DLD1 (cell line): ENCODE results near the gene PASD1.

Experiments used
- in situ Hi-C: cut with HindIII; loops from 2 replicates; pipeline ENCODE4 v1.10.0; 2017; ENCODE audit warnings: low sequenced_read_pairs

PASD1 gene

DNA sequence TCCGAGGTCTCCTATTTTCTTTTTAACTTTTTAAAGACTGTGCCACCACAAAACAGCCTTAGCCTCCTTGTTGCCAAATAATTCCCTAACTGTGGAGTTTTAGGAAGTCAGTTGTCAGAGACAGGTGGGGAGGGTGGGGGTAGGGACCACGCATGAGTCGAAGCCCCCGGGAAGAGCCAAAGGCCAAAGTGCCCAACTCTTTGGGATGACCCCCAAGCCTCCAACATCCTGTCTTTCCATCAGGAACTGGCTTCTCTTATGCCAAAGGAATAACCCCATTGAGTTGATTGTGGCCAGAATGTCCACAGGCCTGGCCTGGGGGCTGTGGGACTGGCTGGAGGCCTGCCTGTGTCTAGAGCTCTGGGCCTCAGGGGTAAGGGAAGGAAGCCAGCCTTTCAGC is 137.6 kb downstream of the PASD1 start:
- in situ Hi-C loops = no loop called here

DNA sequence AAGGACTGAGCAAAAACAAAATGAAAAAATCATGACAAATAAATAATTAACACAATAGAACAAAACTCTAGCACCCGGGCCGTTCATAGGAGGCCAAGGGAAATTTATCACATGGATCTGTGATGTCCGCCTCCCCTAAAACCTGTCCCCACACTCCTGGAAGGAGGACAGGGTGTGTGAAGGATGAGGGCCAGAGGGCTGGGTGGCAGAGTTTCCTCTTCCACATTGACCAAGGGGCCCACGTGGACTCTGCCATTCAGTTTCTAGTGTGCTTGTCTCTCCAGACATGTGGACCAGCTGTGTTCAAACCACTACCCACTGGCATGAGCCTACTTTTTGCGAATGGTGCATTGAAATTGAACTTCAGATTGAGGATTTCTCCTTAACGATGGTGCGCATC is 138.1 kb downstream of the PASD1 start:
- in situ Hi-C loops = no loop called here

DNA sequence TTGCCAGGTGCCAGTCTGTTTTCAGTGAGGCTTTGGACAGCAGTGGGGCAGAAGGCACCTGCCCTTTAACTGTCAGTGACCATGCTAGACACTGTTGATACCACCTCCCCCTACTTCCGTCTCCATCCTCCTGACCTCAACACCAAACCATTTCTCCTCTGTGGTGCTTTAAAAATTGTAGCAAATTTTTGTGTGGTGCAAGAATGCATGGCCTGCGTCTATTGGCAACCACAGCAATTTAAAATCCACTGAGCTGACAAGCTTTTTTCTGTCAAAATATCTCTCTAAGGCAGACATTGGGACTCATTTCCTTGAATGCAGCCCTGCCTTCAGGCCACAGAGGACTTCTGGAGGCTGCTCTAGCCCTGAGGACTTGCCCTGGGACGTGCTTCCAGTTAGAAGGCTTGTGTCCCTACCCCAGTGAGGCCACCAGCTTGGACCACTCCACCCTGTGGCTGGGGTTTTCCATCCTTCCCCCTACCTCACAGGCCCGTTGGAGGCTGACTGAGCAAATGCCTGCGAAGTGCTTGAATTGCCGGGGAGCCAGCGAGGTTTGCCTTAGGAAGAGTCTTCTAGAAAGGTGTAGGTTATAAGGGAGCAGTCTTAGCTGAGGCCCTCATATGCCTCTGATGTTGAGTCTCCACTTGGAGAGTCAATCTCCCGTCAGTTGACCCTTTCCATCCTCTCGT is 138.7 kb downstream of the PASD1 start:
- in situ Hi-C loops = no loop called here

DNA sequence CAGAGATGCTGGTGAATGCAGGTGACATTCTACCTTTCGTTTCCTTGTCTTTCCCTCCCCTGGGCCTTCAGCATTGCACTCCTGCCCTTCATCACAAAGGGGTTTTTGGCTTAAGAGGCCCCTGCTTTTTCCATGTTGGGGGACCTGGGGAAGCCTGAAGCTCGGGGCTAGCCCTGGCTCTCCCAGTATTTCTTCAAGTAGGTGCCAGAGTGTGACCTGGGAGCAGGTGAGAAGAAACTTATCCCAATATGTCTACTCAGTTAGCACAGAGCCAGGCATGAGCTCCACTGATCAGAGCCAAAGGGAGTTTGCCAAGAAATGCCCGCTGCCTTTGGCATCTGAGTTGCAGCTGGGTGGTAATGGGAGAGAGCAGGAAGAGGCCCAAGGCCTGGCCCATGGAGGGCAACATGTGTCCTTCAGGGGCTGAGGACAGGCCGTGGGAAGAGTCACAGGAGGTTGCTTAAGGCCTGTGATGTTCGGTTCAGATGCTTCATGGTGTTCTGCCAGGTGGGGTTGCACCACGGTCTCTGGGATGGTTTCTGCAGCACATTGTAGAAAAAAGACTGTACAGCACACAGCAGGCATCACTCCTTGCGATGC is 139.4 kb downstream of the PASD1 start:
- in situ Hi-C loops = no loop called here

DNA sequence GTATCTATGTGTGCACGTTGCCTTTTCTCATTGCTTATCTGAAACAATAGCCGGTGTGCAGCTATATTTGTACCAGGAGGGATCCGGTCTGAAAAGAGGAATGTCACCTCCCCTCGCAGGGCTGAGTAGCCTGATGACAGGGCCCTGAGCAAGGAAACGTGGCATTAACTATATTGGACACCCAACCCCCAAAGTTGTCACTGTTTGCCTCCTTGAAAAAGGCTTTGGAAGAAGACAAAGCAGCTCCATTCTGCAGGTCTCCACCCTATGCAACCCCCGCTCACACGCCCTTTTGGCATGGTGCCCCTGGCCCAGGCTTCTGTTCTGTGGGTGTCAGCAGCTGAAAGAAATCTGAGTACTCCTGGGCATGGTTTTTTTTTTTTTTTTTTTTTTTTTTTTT is 140.0 kb downstream of the PASD1 start:
- in situ Hi-C loops = no loop called here

DNA sequence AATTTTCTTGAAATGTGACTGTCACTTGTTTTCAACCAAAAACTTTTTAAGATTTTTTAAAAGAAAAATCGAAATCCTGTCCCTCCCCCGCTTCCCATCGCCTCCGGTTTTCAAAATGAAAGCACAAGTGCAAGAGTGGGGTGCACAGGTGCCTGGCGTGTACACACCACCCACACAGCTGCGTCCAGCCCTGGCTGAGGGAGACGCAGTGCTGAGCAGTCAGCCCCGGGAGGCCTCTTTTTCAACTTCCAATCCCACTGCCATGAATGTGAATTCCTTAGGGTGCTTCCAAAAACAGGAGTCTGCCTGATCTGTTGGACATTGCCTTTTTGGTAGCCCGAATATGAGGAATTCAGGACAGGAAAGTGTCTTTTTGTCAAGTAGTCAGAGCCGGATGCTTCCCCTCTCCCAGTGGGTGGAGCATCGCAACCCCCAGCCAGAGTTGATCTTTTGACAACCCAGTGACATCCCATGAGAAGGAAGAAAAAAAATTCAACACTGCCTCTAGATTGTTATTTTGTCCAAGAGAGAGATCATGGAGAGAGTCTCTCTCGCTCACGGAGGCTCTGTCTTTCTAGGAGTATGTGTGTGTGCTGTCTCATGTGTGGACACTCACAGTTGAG is 140.7 kb downstream of the PASD1 start:
- in situ Hi-C loops = no loop called here

DNA sequence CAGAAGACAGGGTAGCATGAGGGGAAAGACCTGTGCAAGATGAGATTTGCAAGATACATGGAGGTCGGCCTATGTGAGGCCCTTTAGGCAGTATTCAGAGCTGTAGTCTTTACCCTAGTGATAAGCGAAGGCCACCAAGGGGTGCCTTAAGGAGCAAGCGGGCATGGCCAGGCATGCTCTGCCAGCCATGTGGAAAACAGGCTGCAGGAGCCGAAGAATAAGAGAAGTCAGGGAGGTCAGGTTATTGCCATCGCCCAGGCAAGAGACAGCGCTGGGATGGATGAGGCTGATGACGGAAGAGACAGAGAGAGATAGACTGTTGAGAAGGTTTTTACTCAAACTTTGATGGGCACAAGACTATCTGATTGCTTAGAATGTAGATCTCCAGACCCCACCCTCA is 145.3 kb downstream of the PASD1 start:
- in situ Hi-C loops = no loop called here

DNA sequence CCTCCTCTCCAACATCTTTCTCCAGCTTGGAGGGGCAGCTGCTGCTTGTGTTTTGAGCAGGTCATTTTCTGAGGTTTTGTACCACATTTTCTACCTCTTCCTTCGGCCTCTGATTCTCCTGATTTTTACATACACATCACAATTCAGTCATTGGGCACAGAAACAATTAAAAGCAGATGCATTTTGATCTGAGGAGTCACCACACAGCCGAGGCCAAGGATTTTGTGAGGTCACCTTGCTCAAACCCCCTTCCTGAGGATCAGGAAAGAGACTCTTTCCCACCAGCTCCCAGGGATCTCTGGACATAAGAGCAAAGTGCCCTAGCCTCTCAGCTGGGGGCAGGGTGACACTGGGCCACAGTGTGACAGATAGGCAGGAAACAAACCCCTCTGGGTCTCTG is 147.0 kb downstream of the PASD1 start:
- in situ Hi-C loops = no loop called here

DNA sequence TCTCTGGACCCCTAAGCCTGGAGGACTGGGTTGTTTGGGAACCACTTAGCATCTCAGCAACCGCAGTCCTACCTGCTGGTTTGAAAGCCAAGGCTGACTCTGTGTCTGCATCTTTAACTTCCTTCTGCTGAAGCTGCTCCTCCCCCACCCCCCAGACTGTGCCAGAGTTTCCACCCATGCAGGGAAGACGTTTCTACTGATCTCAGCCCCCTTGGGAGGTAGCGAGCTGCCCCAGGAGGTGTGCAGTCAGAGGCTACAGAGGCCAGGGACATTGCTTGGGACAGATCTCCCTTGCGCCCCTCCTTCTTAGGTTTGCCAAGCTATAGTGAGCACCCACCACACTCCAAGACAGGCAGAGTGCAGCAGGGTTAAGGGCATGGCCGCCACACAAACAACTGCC is 147.7 kb downstream of the PASD1 start:
- in situ Hi-C loops = no loop called here

DNA sequence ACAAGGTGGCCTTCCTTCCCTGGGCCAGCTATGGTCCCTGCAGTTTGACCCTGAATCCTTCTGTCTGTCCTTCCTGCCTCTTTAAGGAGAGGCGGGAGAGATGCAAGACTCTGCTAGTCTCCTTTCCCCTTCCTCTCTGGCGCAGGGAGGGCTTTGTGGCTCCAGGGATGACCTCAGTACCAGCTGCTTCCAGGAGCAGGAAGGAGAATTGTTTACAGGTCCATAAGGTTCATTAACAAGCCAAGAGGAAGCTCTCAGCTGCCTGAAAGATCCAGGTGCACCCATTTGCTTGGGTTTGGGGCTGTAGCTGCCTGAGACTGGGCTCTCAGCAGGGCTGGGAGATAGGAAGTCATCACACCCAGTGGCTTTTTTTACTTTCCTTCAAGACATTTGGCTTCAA is 148.3 kb downstream of the PASD1 start:
- in situ Hi-C loops = no loop called here

DNA sequence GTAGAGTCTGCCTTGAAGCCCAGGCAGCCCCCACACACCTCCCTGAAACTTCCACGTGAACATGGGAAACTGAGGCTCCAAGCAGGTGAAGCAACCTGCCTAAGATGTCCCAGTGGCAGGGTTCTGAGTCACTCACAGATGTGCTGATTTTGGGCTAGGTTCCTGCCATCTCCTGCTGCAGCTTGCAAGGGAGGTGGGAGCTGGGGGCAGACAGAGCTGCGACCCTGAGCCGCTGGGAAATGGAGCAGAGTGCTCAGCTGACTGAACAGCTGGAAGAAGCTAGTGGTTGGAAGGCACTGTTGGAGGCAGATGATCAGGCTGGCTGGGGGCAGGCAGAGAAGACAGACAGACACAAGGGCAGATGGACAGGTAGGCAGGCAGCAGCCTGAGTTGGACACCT is 148.8 kb downstream of the PASD1 start:
- in situ Hi-C loops = no loop called here

DNA sequence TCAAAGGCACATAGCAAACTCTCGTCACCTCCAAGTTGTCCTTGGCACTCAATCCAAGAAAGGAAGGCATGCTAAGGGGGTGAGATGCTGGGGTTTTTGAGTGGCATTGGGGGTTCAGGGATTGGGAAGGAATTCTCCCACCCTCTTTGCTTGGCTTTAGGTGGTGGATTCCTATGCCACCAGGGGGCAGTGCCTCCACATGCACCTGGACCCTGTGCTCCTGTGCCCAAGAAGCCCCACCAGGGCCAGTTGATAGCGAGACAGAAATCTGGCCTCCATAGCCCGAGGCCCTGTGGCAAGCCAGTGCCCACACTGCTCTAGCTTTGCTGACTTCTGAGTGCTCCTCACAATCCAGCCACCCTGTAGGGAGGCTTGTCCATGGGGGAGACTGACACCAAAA is 150.4 kb downstream of the PASD1 start:
- in situ Hi-C loops = no loop called here

DNA sequence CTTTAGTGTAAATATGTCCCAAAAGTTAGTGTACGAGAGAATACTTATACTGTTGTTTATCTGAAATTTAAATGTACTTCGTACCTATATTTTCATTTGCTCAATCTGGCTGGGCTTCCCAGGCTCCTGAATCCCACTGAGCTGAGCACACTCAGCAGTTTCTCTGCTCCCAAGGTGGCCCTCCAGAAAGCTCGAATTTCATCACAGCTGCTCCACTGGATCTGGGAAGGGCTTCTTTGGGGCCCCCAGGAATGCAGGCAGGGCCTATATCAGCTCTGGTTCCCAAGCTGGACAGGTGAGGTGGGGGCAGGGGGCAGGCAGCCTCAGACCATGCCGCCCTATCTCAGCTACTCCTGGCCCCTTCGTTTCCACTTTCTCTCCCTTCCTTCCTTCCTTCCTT is 150.9 kb downstream of the PASD1 start:
- in situ Hi-C loops = no loop called here

DNA sequence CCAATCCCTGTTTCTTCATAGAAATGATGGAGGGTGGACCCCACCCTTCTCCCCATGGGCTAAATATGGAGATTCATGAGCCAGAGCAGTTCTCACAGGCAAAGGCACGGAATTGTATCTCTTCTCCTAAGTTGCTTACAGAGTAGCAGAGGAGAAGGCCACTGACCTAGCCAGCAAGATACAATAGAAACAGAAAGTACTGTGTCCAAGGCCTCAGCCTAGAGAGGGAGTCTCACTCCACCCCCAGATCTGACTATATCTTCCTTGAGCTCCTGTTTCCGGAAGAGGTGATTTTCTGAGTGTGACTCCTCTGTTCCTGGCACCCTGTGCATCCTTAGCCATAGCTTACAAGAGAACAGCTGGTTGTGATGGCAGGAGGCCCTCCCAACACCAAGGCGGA is 152.3 kb downstream of the PASD1 start, which contains the start of gene FATE1:
TSS of gene FATE1 (plus strand) at position 284 of the 400 bp plus-strand sequence. CDS start at position 369, 85 bp downstream.
- in situ Hi-C loops = no loop called here

DNA sequence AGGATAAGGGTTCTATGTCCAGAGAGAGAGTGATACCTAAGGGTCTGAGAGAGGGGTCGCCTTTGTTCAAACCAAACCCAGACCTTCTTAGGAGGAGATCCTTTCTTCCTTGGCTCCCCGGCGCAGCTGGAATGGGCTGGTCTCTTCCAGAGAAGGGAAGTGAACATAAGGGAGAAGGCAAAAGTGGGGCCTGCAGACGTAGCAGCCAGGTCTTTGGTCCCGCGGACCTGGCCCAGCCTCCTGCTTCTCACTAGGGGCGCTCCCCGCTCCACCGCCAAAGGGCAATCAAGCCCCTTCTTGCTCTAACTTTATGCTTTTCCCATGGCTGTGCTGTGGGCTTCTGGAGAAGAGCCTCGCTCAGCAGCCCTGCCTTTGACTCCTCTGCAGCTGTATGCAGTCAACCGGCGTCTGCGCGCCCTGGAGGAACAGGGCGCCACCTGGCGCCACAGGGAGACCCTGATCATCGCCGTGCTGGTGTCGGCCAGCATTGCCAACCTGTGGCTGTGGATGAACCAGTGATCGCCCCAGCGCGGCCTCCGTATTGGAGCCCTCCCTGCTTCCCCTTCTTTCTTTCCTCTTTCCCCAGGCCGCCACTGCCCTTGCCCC is 158.9 kb downstream of the PASD1 start:
- in situ Hi-C loops = no loop called here

DNA sequence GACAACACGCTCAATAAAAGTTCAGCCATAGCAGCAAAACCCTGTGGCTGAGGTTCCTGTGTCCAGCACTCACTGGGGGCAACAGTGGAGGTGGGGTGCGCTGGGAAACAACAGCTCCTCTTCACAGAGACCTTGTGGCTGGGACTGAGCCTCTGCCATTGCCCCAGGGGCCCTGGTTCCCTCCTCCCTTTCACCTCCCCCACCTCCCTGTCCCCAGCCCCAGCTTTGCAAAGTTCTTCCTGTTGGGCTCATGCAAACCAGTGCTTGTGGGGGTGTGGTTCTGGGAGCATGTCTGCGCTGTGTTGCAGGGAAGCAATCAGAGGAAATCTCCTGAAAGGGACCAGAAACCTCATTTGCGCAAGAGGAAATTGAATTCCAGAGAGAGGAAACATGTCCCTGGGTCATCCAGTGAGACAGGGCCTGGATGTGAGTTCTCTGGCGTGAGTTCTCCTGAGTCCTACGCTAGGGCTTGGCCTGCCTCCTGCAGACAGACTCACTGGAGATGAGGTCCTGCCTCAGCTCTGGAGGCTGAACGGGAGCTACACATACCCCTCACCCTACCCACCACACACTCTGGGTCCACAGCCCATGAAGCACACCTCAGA is 159.8 kb downstream of the PASD1 start:
- in situ Hi-C loops = no loop called here

DNA sequence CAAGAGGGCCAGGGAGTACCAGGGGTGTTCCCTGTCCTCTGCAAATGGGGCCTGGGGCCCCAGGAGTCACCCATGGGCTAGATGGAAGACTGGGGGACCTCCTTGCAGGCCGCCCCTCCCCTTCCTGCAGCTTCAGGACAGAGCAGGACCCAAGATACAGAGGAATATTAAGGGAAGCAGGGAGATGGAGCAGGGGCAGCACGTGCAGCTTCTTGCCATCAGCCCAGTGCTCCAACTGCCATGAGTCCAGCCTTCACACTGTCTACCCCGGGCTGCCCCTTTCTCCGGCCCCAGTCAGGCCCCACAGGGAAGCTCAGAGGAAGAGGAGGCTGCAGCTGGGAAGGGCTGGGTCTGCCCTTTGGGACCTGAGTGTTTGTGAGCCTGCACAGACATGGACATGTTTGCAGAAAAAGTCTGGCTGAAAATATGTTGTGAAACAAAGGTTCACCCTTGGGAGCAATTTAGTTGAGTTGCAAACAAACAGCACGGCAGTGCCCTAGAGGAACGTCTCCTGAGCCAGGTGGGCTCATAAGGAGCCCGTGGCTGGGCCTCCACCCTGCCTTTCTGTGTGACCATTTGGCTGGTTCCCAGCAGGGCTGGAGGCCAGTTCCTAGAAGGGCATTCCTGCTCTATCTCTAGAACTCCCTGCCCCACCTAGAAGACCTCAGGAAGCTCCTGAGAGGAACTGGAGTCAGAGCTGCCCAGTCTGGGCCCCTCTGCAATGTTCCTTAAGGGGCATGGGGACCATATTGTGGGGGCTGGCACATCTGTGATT is 161.3 kb downstream of the PASD1 start:
- in situ Hi-C loops = no loop called here

DNA sequence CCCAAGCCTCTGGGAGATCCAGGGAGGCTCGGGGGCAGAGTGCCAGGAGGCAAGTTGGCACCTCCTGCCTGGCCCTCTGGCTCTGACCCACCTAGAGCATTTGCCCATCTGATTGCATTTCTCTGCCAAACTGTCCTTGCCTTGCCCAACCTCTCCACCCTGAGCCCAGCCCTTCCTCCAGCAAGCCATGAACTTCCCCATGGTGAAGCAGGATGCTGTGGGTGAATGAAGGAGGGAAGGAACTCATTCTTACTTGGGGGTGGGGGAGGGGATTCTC is 161.8 kb downstream of the PASD1 start:
- in situ Hi-C loops = no loop called here
